ENCODE measurements around the gene CAPS2.

DNA sequence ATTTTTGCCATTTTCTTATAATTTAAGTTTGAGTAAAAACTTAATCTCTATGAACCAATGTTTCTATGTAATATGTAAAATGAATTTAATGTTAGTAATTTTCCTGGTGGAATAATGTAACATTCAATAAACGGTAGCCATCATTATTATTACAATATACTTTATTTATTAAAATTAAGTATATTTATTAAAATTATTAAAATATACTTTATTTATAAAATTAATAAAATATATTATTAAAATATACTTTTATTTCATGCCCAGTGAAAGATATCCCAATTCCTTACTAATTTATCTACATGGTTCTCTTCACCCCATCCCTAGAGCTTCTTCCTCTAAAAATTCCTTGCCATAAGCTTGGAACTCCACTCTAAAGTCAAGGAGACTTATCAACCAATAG is 2.5 kb downstream of the CAPS2 start:
- no peak for TF ChIP-seq PRPF4 (IDR thresholded peaks at IDR 0.05; ENCODE audit: insufficient read depth, low read depth, low read length, poor library complexity, severe bottlenecking)
- TF ChIP-seq, protein P1, sequence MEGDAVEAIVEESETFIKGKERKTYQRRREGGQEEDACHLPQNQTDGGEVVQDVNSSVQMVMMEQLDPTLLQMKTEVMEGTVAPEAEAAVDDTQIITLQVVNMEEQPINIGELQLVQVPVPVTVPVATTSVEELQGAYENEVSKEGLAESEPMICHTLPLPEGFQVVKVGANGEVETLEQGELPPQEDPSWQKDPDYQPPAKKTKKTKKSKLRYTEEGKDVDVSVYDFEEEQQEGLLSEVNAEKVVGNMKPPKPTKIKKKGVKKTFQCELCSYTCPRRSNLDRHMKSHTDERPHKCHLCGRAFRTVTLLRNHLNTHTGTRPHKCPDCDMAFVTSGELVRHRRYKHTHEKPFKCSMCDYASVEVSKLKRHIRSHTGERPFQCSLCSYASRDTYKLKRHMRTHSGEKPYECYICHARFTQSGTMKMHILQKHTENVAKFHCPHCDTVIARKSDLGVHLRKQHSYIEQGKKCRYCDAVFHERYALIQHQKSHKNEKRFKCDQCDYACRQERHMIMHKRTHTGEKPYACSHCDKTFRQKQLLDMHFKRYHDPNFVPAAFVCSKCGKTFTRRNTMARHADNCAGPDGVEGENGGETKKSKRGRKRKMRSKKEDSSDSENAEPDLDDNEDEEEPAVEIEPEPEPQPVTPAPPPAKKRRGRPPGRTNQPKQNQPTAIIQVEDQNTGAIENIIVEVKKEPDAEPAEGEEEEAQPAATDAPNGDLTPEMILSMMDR (IDR thresholded peaks at IDR 0.05 in 2 of 3, conservative IDR thresholded peaks at IDR 0.05 in 1 of 3; ENCODE audit: insufficient read depth in 2 of 3, low read depth in 1 of 3, low read length in 3 of 3) = no peak
